Keratinocyte (primary cell): Measurements from ENCODE around the gene TRABD2B. TPM values are rescaled to one million over a fixed set of nuclear protein-coding genes. Genes with fewer than 3 reads are reported as not detected.

Experiments
- DNase-seq: peaks from one replicate; pipeline ENCODE4 v3.0.0-alpha.2; 2011; ENCODE audit warnings: low read depth, missing footprints, low spot score
- FAIRE-seq: peaks from 2 replicates; lab custom pipeline; 2011; peaks lifted over from hg19 to GRCh38; lab: Jason Lieb, UNC
- H2AFZ ChIP-seq: 2 replicates; pipeline ENCODE4 v1.6.0; 2012; ENCODE audit warnings: low read length, control low read depth, inconsistent platforms; ENCODE audit not compliant: control insufficient read depth
- H3K27ac ChIP-seq: 2 replicates; pipeline ENCODE4 v1.5.1; 2011; ENCODE audit warnings: low read length; ENCODE audit not compliant: control insufficient read depth, insufficient read depth
- H3K27me3 ChIP-seq: 3 replicates; pipeline ENCODE4 v1.6.0; 2011; ENCODE audit warnings: low read length; ENCODE audit not compliant: control insufficient read depth, insufficient read depth; ENCODE audit errors: extremely low read depth
- H3K36me3 ChIP-seq, 2 experiments: 2 replicates in 1 of 2; 3 replicates in 1 of 2; pipeline ENCODE4 v1.5.1; 2011; ENCODE audit warnings: low read length in 2 of 2, mild to moderate bottlenecking in 1 of 2; ENCODE audit not compliant: control insufficient read depth in 2 of 2, insufficient read depth in 2 of 2; ENCODE audit errors: extremely low read depth in 1 of 2
- H3K4me1 ChIP-seq: 3 replicates; pipeline ENCODE4 v1.5.1; 2011; ENCODE audit warnings: low read length; ENCODE audit not compliant: control insufficient read depth, insufficient read depth; ENCODE audit errors: extremely low read depth
- H3K4me2 ChIP-seq: 3 replicates; pipeline ENCODE4 v1.6.0; 2011; ENCODE audit warnings: low read depth, low read length; ENCODE audit not compliant: control insufficient read depth, insufficient read depth; ENCODE audit errors: extremely low read depth
- H3K4me3 ChIP-seq, 3 experiments: fragments of 200-600 bp in 1 of 3; sonication (generic) in 1 of 3; 2 replicates in 2 of 3; 3 replicates in 1 of 3; pipeline ENCODE4 v1.5.1; 2011 to 2016; ENCODE audit warnings: low read length in 3 of 3, mild to moderate bottlenecking in 3 of 3, control low read depth in 2 of 3, inconsistent platforms in 1 of 3, low read depth in 1 of 3, mixed read lengths in 1 of 3, mixed run types in 1 of 3, moderate library complexity in 1 of 3; ENCODE audit not compliant: control insufficient read depth in 2 of 3, insufficient read depth in 2 of 3; ENCODE audit errors: extremely low read depth in 1 of 3
- H3K79me2 ChIP-seq: 2 replicates; pipeline ENCODE4 v1.6.0; 2012; ENCODE audit warnings: low read length; ENCODE audit not compliant: control insufficient read depth, insufficient read depth
- H3K9ac ChIP-seq: 3 replicates; pipeline ENCODE4 v1.6.0; 2011; ENCODE audit warnings: low read length; ENCODE audit not compliant: control insufficient read depth, insufficient read depth; ENCODE audit errors: extremely low read depth
- H3K9me1 ChIP-seq: 3 replicates; pipeline ENCODE4 v1.6.0; 2011; ENCODE audit warnings: low read length; ENCODE audit not compliant: control insufficient read depth, insufficient read depth; ENCODE audit errors: extremely low read depth
- H3K9me3 ChIP-seq: 2 replicates; pipeline ENCODE4 v1.5.1; 2012; ENCODE audit warnings: low read depth, low read length; ENCODE audit not compliant: control insufficient read depth
- H4K20me1 ChIP-seq: 3 replicates; pipeline ENCODE4 v1.6.0; 2011; ENCODE audit warnings: low read length; ENCODE audit not compliant: control insufficient read depth, insufficient read depth; ENCODE audit errors: extremely low read depth
- EZH2 ChIP-seq: IDR thresholded peaks from one replicate; pipeline ENCODE4 v1.6.1; 2012; ENCODE audit warnings: inconsistent platforms, mild to moderate bottlenecking, low read length, moderate library complexity
- dilution Hi-C: fragments of 300-500 bp; cut with MboI; formaldehyde crosslinking; loops from one replicate; pipeline ENCODE4 v1.7.0; 2020; ENCODE audit warnings: low sequenced_read_pairs; ENCODE audit not compliant: extremely low pct_ligation_motif_present
- polyA plus RNA-seq, 5 experiments: library from polyadenylated mRNA; depleted of rRNA in 3 of 5; stranded (reverse) in 3 of 5; stranded (forward) in 1 of 5; unstranded in 1 of 5; fragments of >200 nt; gene quantifications; 1 replicate in 1 of 5; 2 replicates in 3 of 5; 3 replicates in 1 of 5; pipeline versions ENCODE4 v1.2.1 to v1.2.3, GENCODE V29; 2011 to 2012; ENCODE audit warnings: missing spikeins in 2 of 5, low read depth in 1 of 5, low replicate concordance in 1 of 5
- TF ChIP-seq, protein P1 (sequence below), 3 experiments: IDR thresholded peaks in 1 of 3; conservative IDR thresholded peaks in 1 of 3; optimal IDR thresholded peaks in 1 of 3; 2 replicates in 2 of 3; 3 replicates in 1 of 3; pipeline versions ENCODE3 to v1.5.1; 2011; ENCODE audit warnings: low read length in 3 of 3, mild to moderate bottlenecking in 3 of 3, moderate library complexity in 2 of 3, control low read depth in 1 of 3, inconsistent platforms in 1 of 3; ENCODE audit not compliant: insufficient read depth in 2 of 3; ENCODE audit errors: extremely low read depth in 1 of 3

The TRABD2B gene
- polyA plus RNA-seq, 1 donor (not counting 4 experiments of a cell fraction or from before 2014, with no cell fraction given) = 0.13 TPM

DNA sequence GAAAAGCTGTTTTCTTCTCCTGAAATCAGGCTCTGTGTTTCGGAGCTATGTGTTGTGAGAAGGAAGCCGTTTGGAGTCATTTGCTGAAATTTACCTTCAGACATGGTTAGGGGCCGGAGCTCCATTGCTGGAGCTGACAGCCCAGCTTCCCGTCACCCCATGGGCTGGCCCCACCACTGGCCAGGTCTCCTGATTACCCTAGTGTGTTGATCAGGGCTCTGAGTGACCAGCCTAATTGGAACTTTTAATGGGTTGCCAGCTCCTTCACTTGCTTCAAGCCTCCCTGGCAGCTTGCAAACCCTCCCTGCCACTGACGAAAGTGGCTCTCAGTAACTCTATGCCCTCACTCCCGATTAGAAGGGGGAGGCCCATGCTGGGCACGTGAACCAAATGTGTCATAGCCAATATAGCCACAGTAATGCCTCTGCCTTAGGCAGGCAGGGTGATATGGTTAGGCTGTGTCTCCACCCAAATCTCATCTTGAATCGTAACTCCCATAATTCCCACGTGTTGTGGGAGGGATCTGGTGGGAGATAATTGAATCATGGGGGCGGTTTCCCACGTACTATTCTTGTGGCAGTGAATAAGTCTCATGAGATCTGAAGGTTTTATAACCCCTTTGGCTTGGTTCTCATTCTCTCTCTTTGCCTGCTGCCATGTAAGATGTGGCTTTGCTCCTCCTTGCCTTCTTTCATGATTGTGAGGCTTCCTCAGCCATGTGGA, 224.1 kb downstream of the TRABD2B start:
- no peak overlapping the region for H2AFZ ChIP-seq
- dilution Hi-C loops = no loop called here
- no peak for TF ChIP-seq EZH2
- TF ChIP-seq, protein P1, sequence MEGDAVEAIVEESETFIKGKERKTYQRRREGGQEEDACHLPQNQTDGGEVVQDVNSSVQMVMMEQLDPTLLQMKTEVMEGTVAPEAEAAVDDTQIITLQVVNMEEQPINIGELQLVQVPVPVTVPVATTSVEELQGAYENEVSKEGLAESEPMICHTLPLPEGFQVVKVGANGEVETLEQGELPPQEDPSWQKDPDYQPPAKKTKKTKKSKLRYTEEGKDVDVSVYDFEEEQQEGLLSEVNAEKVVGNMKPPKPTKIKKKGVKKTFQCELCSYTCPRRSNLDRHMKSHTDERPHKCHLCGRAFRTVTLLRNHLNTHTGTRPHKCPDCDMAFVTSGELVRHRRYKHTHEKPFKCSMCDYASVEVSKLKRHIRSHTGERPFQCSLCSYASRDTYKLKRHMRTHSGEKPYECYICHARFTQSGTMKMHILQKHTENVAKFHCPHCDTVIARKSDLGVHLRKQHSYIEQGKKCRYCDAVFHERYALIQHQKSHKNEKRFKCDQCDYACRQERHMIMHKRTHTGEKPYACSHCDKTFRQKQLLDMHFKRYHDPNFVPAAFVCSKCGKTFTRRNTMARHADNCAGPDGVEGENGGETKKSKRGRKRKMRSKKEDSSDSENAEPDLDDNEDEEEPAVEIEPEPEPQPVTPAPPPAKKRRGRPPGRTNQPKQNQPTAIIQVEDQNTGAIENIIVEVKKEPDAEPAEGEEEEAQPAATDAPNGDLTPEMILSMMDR (optimal IDR thresholded peaks at IDR 0.05 in 1 of 3, IDR thresholded peaks at IDR 0.05 in 1 of 3, conservative IDR thresholded peaks at IDR 0.05 in 1 of 3; ENCODE audit: extremely low read depth in 1 of 3, insufficient read depth in 2 of 3, low read length in 3 of 3) = no peak
- no peaks in the 10 kb centered on the region for H3K27me3 ChIP-seq
- H3K4me1 ChIP-seq = no peaks in the 10 kb centered on the region
- no peak overlapping the region for H3K9ac ChIP-seq
- no peak overlapping the region for H3K4me3 ChIP-seq
- no peaks in the 10 kb centered on the region for H3K36me3 ChIP-seq
- H3K79me2 ChIP-seq = no peaks in the 10 kb centered on the region
- no peak overlapping the region for H3K4me2 ChIP-seq
- no peaks in the 10 kb centered on the region for H3K9me3 ChIP-seq
- H3K9me1 ChIP-seq = no peaks in the 10 kb centered on the region
- no peaks in the 10 kb centered on the region for H4K20me1 ChIP-seq
- no peak overlapping the region for H3K27ac ChIP-seq
- no peak for FAIRE-seq
- DNase-seq = no peak

- Histone ChIP-seq H3K36me3 (no peaks in the 10 kb centered on the region), H3K9ac (no peak overlapping the region), H4K20me1 (no peaks in the 10 kb centered on the region), H3K4me1 (no peaks in the 10 kb centered on the region), H3K4me3 (no peak overlapping the region), H3K9me1 (no peaks in the 10 kb centered on the region), H3K4me2 (no peak overlapping the region), H2AFZ (no peak overlapping the region), H3K27ac (no peak overlapping the region), H3K27me3 (peaks cover 3% of the 10 kb centered on the region), H3K79me2 (no peaks in the 10 kb centered on the region), H3K9me3 (no peaks in the 10 kb centered on the region)
- TF ChIP-seq, protein P1 (optimal IDR thresholded peaks at IDR 0.05 in 1 of 3, IDR thresholded peaks at IDR 0.05 in 1 of 3, conservative IDR thresholded peaks at IDR 0.05 in 1 of 3; ENCODE audit: extremely low read depth in 1 of 3, insufficient read depth in 2 of 3, low read length in 3 of 3) = no peak
- no peak for TF ChIP-seq EZH2
- dilution Hi-C loops = no loop called here
- FAIRE-seq (no peak), DNase-seq (no peak)
These were observed 224.9 kb downstream of the TRABD2B start for GRCh38 chr1:47772281-47772680.
